AML-193 (cell line): ENCODE data around the gene RBM5.

Experiments used
- DNase-seq, 2 experiments: peaks; one replicate each; lab custom pipeline; 2025; lab: John Stamatoyannopoulos, UW

RBM5 gene

GRCh38 chr3:50138266-50139200, 49.8 kb downstream of the RBM5 start:
- DNase-seq: peak; percentile 33 to 35

- no peak for DNase-seq
These were observed 50.6 kb downstream of the RBM5 start for GRCh38 chr3:50139308-50139707.

GRCh38 chr3:50139718-50140423, 51.2 kb downstream of the RBM5 start:
- no peak for DNase-seq

GRCh38 chr3:50140990-50141389, 52.3 kb downstream of the RBM5 start:
- DNase-seq: no peak

- DNase-seq: peak in 1 of 2 experiments; percentile 10
These were observed 57.7 kb downstream of the RBM5 start for GRCh38 chr3:50146316-50146901.

- no peak for DNase-seq
These were observed 58.3 kb downstream of the RBM5 start for GRCh38 chr3:50147016-50147415.

- DNase-seq: no peak
These were observed 58.7 kb downstream of the RBM5 start for GRCh38 chr3:50147447-50147846.

- DNase-seq: no peak
These were observed 59.1 kb downstream of the RBM5 start for GRCh38 chr3:50147861-50148260.

GRCh38 chr3:50150404-50150750, 61.7 kb downstream of the RBM5 start:
- no peak for DNase-seq

- DNase-seq: no peak
These were observed 62.4 kb downstream of the RBM5 start for GRCh38 chr3:50150863-50151686.

GRCh38 chr3:50151728-50152127, 63.0 kb downstream of the RBM5 start:
- no peak for DNase-seq

- DNase-seq: no peak
These were observed 65.2 kb downstream of the RBM5 start for GRCh38 chr3:50153782-50154475.

GRCh38 chr3:50154476-50154839, 65.7 kb downstream of the RBM5 start:
- no peak for DNase-seq

GRCh38 chr3:50154840-50155490, 66.2 kb downstream of the RBM5 start, which contains the start of gene SEMA3F:
SEMA3F (plus strand) TSS chr3:50155324; CDS start chr3:50159623, 4,299 bp downstream.
- peak; percentile 33 to 40 for DNase-seq

GRCh38 chr3:50155491-50155878, 66.8 kb downstream of the RBM5 start:
- DNase-seq: no peak

GRCh38 chr3:50155891-50156290, 67.2 kb downstream of the RBM5 start:
- DNase-seq: no peak

- DNase-seq: no peak
These were observed 68.1 kb downstream of the RBM5 start for GRCh38 chr3:50156549-50157493.

- no peak for DNase-seq
These were observed 69.3 kb downstream of the RBM5 start for GRCh38 chr3:50157827-50158529.

GRCh38 chr3:50158530-50159146, 69.9 kb downstream of the RBM5 start:
- no peak for DNase-seq
